HEK293T (cell line): ENCODE results near the gene HTT.

Experiments
- CTCF ChIA-PET: fragments of 350-600 bp; formaldehyde crosslinking; extraction: SDS; loops from one replicate; lab custom pipeline; 2021; ENCODE audit warnings: antibody characterized with exemption, inconsistent platforms; lab: Yijun Ruan, JAX
- POLR2A ChIA-PET: fragments of 350-600 bp; formaldehyde crosslinking; extraction: SDS; loops from one replicate; lab custom pipeline; 2020; ENCODE audit warnings: antibody characterized with exemption, inconsistent platforms; lab: Yijun Ruan, JAX
- DNase-seq: peaks from one replicate; pipeline ENCODE4 v3.0.0; 2012; ENCODE audit warnings: mixed read lengths; ENCODE audit errors: extremely low spot score
- ARNT ChIP-seq: fragments of 450-650 bp; IDR thresholded peaks from 2 replicates; pipeline ENCODE4 v1.6.1; 2017; ENCODE audit warnings: mild to moderate bottlenecking
- BHLHE40 ChIP-seq: fragments of 450-650 bp; IDR thresholded peaks from 2 replicates; pipeline ENCODE4 v1.6.1; 2016; ENCODE audit warnings: mild to moderate bottlenecking, moderate library complexity, borderline replicate concordance
- CTBP1 ChIP-seq: fragments of 450-650 bp; IDR thresholded peaks from 2 replicates; pipeline ENCODE4 v1.6.1; 2016; ENCODE audit warnings: borderline replicate concordance
- ELF4 ChIP-seq: fragments of 450-650 bp; IDR thresholded peaks from 2 replicates; pipeline ENCODE4 v1.6.1; 2017; ENCODE audit warnings: antibody characterized with exemption
- FOXA1 ChIP-seq: fragments of 450-650 bp; IDR thresholded peaks from 2 replicates; pipeline ENCODE4 v1.6.1; 2016; ENCODE audit warnings: mild to moderate bottlenecking
- FOXK2 ChIP-seq: fragments of 450-650 bp; IDR thresholded peaks from 2 replicates; pipeline ENCODE4 v1.6.1; 2016; ENCODE audit warnings: mild to moderate bottlenecking
- FOXM1 ChIP-seq: fragments of 450-650 bp; IDR thresholded peaks from 2 replicates; pipeline ENCODE4 v1.6.1; 2017; ENCODE audit warnings: mild to moderate bottlenecking, borderline replicate concordance
- HDGF ChIP-seq: fragments of 450-650 bp; IDR thresholded peaks from 2 replicates; pipeline ENCODE4 v1.6.1; 2017; ENCODE audit warnings: antibody characterized with exemption, borderline replicate concordance
- L3MBTL2 ChIP-seq: fragments of 450-650 bp; conservative IDR thresholded peaks from 2 replicates; pipeline ENCODE4 v1.6.1; 2016; ENCODE audit warnings: mild to moderate bottlenecking
- LEF1 ChIP-seq: fragments of 450-650 bp; IDR thresholded peaks from 2 replicates; pipeline ENCODE4 v1.6.1; 2017; ENCODE audit warnings: mild to moderate bottlenecking, borderline replicate concordance
- NFRKB ChIP-seq: fragments of 450-650 bp; IDR thresholded peaks from 2 replicates; pipeline ENCODE4 v1.6.1; 2016; ENCODE audit warnings: mild to moderate bottlenecking, moderate library complexity
- PKNOX1 ChIP-seq: fragments of 450-650 bp; IDR thresholded peaks from 2 replicates; pipeline ENCODE4 v1.6.1; 2016
- SP1 ChIP-seq: fragments of 450-650 bp; IDR thresholded peaks from 2 replicates; pipeline ENCODE4 v1.6.1; 2017
- SUZ12 ChIP-seq: fragments of 450-650 bp; IDR thresholded peaks from 2 replicates; pipeline ENCODE4 v1.6.1; 2016; ENCODE audit warnings: mild to moderate bottlenecking
- TARDBP ChIP-seq: fragments of 450-650 bp; IDR thresholded peaks from 2 replicates; pipeline ENCODE4 v1.6.1; 2016
- ZNF384 ChIP-seq: fragments of 450-650 bp; IDR thresholded peaks from 2 replicates; pipeline ENCODE4 v1.6.1; 2016

Gene HTT

GRCh38 chr4:3066836-3067400, 7.6 kb upstream of the HTT start:
- DNase-seq, result no peak
- TF ChIP-seq TARDBP, result no peak
- ChIA-PET CTCF (no interaction called here), POLR2A (no interaction called here)

DNA sequence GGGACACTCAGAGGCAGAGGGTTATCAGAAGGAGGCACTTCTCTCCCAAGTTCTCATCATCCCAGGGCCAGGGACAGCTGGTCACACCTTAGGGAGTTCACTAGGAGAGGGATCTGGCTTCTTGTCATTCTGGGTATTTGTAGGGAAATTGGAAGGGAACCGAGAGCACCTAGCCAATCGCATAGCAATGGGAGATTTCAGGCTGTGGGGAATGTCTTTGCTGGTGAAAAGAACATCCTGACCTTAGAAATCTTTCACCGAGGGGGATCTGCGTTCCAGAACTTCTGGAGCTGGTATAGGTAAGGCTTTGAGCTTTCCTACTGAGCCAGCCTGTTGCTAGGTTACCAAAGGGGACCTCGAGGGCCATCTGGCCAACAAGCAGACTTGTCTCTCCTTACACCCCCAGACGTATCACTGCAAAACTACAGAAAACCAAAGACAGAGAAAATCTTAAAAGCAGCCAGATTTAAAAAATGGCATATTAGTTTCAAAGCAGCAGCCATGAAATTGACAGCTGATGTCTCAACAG, 6.9 kb upstream of the HTT start:
- ChIA-PET CTCF (no interaction called here), POLR2A (no interaction called here)
- DNase-seq, result no peak
- no peak for TF ChIP-seq CTBP1
- TF ChIP-seq TARDBP, result no peak
- TF ChIP-seq SUZ12, result no peak
- no peak for TF ChIP-seq ZNF384
- TF ChIP-seq ARNT, result no peak

DNA sequence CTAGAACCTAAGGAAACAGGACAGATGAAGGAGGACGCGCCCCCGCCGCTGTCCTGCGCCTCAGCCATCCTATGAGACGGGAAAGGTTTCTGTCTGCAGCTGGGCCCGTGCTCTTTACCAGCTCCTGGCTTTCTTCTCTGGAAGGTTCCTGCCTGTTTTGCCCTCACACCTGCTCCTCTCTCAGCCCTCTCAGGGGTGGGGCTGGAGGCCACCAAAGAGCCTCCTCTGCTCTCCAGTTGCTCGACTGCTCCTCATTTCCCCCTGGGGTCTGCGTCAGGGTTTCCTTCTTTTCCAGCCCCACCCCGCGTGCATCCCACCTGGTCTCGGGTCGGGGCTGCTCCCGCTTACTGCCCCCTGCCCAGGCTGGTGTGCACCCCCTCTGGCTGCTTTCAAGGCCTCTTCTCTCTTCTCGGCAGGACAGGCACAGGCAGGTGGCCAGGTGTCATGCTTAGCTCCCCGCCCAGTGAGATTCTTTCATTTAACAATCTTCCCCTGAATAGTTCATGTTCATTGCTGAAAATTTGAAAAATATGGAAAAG, 4.8 kb upstream of the HTT start:
- ChIA-PET CTCF (no interaction called here), POLR2A (no interaction called here)
- no peak for DNase-seq
- TF ChIP-seq CTBP1 (no peak), SP1 (no peak), PKNOX1 (no peak), HDGF (no peak), FOXK2 (no peak), BHLHE40 (no peak), ARNT (no peak), ELF4 (no peak), NFRKB (no peak), FOXA1 (no peak), ZNF384 (no peak), L3MBTL2 (no peak), FOXM1 (no peak), SUZ12 (no peak), LEF1 (no peak), TARDBP (no peak)

DNA sequence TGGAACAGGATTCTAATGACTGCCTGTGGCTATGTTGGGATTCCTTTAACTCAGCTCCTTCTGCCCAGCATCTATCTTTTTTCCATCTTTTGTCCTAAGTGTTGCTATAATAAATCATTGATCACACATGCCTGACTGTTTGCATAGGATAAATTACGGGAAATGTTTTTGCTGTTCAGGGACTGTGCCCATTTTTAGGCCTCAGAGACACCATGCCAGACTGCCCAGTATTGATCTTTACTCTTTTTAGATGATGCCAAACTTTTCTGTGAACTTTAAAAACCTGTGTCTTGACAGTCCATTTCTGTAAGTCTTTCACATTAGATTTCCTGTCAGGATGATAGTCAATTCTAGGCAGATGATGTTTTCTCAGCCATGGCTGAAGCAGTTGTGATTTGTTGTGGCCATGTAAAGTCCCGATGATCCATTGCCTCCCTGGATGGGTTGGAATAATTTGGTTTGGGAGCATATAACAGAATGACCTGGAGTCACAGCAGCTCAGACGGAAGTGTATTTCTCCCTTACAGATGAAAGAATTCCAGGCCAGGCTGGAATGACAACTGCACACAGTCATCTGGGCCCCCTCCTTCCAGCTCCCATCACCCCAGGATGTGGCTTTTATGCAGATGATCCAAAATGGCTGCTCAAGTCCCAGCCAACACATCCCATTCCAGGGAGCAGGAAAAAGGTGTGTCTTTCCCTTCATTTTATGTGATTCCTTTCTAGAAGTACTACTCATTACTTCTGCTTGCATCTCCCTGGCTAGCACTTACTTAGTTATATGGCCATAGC, 3.6 kb upstream of the HTT start:
- POLR2A ChIA-PET, result no interaction called here
- TF ChIP-seq LEF1 (no peak), L3MBTL2 (no peak), TARDBP (no peak), SUZ12 (no peak), ZNF384 (no peak), ARNT (no peak), FOXK2 (no peak)
- DNase-seq, result no peak
- CTCF ChIA-PET, result no interaction called here

DNA sequence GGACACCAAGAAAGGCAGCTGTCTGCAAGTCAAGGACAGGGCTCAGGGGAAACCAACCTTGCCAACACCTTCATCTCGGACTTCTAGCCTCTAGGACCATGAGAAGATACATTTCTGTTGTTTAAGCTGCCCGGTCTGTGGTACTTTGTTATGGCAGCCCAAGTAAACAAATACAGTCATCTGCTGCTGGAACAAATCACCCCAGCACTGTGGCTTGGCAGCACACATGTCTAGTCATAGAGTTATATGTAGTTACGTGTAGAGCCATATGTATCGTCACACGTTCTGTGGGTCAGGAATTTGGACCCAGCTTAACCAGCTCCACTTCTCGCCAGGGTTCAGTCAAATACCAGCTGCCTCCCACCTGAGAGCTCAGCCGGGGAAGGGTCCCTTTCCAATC, 2.7 kb upstream of the HTT start:
- ChIA-PET CTCF (no interaction called here), POLR2A (interaction anchor here (0.6 kb wide), 1 partner anchor 455 kb away, joined by 6 read pairs; no protein-coding TSS in a partner anchor)
- no peak for TF ChIP-seq ZNF384
- TF ChIP-seq ARNT, result no peak
- TF ChIP-seq SUZ12, result no peak
- TF ChIP-seq SP1, result no peak
- TF ChIP-seq TARDBP, result no peak

GRCh38 chr4:3073158-3074077, 1.1 kb upstream of the HTT start:
- DNase-seq, result no peak
- ChIA-PET CTCF (no interaction called here), POLR2A (no interaction called here)
- TF ChIP-seq L3MBTL2, result peak; percentile 71
- no peak for TF ChIP-seq HDGF

More for the DNA sequence above, 2.7 kb upstream of the HTT start:
- no peak for DNase-seq

DNA sequence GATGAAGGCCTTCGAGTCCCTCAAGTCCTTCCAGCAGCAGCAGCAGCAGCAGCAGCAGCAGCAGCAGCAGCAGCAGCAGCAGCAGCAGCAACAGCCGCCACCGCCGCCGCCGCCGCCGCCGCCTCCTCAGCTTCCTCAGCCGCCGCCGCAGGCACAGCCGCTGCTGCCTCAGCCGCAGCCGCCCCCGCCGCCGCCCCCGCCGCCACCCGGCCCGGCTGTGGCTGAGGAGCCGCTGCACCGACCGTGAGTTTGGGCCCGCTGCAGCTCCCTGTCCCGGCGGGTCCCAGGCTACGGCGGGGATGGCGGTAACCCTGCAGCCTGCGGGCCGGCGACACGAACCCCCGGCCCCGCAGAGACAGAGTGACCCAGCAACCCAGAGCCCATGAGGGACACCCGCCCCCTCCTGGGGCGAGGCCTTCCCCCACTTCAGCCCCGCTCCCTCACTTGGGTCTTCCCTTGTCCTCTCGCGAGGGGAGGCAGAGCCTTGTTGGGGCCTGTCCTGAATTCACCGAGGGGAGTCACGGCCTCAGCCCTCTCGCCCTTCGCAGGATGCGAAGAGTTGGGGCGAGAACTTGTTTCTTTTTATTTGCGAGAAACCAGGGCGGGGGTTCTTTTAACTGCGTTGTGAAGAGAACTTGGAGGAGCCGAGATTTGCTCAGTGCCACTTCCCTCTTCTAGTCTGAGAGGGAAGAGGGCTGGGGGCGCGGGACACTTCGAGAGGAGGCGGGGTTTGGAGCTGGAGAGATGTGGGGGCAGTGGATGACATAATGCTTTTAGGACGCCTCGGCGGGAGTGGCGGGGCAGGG, 568 bp downstream of the HTT start:
- TF ChIP-seq FOXM1 (peak; percentile 43; the same call in 1 of the 2 replicates), L3MBTL2 (peak; percentile 27; the same call in 1 of the 2 replicates), ARNT (no peak)
- ChIA-PET CTCF (interaction anchor here (0.6 kb wide), 1 partner anchor 28 kb away, joined by 4 read pairs; no protein-coding TSS in a partner anchor), POLR2A (interaction anchor here (0.5 to 1.5 kb wide), 4 partner anchors 9 to 236 kb away, joined by 3 to 4 read pairs (median 3); partner anchors contain the start of genes GRK4 and NOP14)
- peak; percentile 67 for DNase-seq
